A673 (cell line): ENCODE data around the gene ACTL10.

Experiments
- CTCF ChIP-seq: fragments of 300-800, 200-600 bp; sonication (generic); conservative IDR thresholded peaks from 2 replicates; pipeline ENCODE4 v1.5.1; 2017; ENCODE audit warnings: low read depth, mild to moderate bottlenecking, antibody characterized with exemption, low read length, moderate library complexity, mixed read lengths
- EZH2 ChIP-seq: fragments of 200-600 bp; sonication (generic); IDR thresholded peaks from 2 replicates; pipeline ENCODE4 v1.6.1; 2017; ENCODE audit warnings: borderline replicate concordance, low read depth, mild to moderate bottlenecking, mixed read lengths, antibody characterized with exemption, low read length; ENCODE audit not compliant: poor library complexity, severe bottlenecking

DNA sequence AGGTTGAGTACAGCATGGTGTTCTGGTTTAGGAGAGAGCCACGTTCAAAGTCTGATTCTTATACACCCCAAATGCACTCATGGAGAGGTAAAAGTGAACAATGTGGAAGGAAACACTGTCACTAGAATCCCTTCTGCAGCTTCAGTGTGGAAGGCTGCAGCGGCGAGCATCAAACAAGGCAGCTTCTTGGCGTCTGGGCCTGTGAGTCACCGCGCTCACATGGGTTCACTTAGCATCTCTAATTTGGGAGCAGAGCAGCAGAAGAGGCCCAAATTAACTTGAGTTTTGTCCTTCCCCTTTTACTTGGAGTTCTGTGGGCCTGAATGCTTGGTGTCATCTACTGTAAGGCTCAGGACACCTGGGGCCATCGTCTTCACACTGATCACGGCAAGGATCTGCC is 30.4 kb downstream of the ACTL10 start:
- TF ChIP-seq CTCF = no peak
- TF ChIP-seq EZH2 = no peak
